Thymus (tissue), 11 donors: ENCODE measurements around the gene ZSWIM1. TPM values are rescaled to one million over a fixed set of nuclear protein-coding genes. Genes with fewer than 3 reads are reported as not detected.
"Not testable (repeated sequence)": the region's sequence is repeated elsewhere in the genome, so short reads cannot be mapped to it uniquely, and the experiment has no call there.

Experiments used
- DNase-seq, 9 donors: peaks; one replicate each; pipeline ENCODE4 v3.0.0-alpha.2; 2013; ENCODE audit warnings: low spot score in 9 of 9, low read depth in 6 of 9, missing footprints in 1 of 9
- H3K27ac ChIP-seq, 2 donors: one replicate each; pipeline ENCODE4 v1.5.1; 2013; ENCODE audit warnings: control low read depth in 1 of 2, low read depth in 1 of 2, low read length in 1 of 2, mild to moderate bottlenecking in 1 of 2, moderate library complexity in 1 of 2
- H3K27me3 ChIP-seq, 2 donors: one replicate each; pipeline ENCODE4 v1.5.1; 2013; ENCODE audit warnings: low read length in 1 of 2; ENCODE audit not compliant: control insufficient read depth in 2 of 2, insufficient read depth in 1 of 2
- H3K36me3 ChIP-seq, 2 donors: one replicate each; pipeline ENCODE4 v1.5.1; 2013; ENCODE audit warnings: low read length in 1 of 2, mild to moderate bottlenecking in 1 of 2, moderate library complexity in 1 of 2; ENCODE audit not compliant: control insufficient read depth in 2 of 2, insufficient read depth in 2 of 2
- H3K4me1 ChIP-seq, 2 donors: one replicate each; pipeline ENCODE4 v1.5.1; 2013; ENCODE audit warnings: low read length in 2 of 2; ENCODE audit not compliant: control insufficient read depth in 2 of 2, insufficient read depth in 2 of 2
- H3K4me3 ChIP-seq, 2 donors: one replicate each; pipeline ENCODE4 v1.5.1; 2013; ENCODE audit warnings: low read length in 2 of 2, control low read depth in 1 of 2, mild to moderate bottlenecking in 1 of 2
- H3K9me3 ChIP-seq, 2 donors: one replicate each; pipeline ENCODE4 v1.5.1; 2013; ENCODE audit warnings: low read length in 1 of 2, mild to moderate bottlenecking in 1 of 2; ENCODE audit not compliant: control insufficient read depth in 2 of 2, insufficient read depth in 1 of 2
- WGBS: extraction: QIAGEN DNeasy Blood & Tissue Kit; methylation state at CpG from one replicate; pipeline ENCODE4 v1.1.7; 2013; 5-methylcytosine and 5-hydroxymethylcytosine counted together
- polyA plus RNA-seq: library from polyadenylated mRNA; stranded (reverse); fragments of 200-250 nt; gene quantifications from one replicate; pipeline ENCODE4 v1.2.3, GENCODE V29; 2013
- total RNA-seq: library from RNA; stranded (reverse); fragments of 120-200 nt; gene quantifications from one replicate; pipeline ENCODE4 v1.2.4, GENCODE V29; 2013
- donor health status: healthy.

Gene ZSWIM1
- total and polyA plus RNA-seq, 2 donors: 5.7 TPM

DNA sequence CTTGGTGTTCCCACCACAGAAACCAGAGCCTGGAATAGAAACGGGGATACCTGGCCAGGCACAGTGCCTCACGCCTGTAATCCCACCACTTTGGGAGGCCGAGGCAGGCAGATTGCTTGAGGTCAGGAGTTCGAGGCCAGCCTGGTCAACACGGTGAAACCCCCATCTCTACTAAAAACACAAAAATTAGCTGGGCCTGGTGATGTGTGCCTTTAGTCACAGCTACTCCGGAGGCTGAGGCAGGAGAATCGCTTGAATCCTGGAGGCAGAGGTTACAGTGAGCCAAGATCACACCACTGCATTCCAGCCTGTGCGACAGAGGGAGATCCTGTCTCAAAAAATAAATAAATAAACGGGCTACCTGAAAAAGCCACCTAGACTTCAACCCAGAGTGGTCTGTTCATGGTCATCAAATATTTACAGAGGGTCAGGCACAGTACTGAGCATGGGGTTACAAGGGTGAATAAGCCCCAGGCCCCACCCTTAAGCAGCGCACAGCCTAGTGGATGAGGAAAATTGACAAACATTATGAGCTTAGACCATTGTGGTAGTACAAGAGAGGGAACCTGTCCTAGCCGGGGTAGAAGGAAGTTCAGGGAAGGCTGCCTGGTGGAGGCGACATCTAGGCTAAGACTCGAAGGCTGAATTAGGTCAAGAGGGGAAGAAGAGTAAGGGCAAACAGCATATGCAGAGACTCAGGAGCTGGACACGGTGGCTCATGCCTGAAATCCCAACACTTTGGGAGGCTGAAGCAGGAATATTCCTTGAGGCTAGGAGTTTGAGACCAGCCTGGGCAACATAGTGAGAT is 46.2 kb downstream of the ZSWIM1 start:
- Histone ChIP-seq H3K36me3 (no peaks in the 10 kb centered on the region), H3K27me3 (peaks cover 0 to 3% of the 10 kb centered on the region in 2 donors), H3K4me1 (peaks cover 0 to 3% of the 10 kb centered on the region in 2 donors), H3K27ac (no peak overlapping the region), H3K9me3 (no peaks in the 10 kb centered on the region), H3K4me3 (no peak overlapping the region)
- no peak for DNase-seq
- WGBS: 95% methylated on average over 14 of the region's 14 CpGs

DNA sequence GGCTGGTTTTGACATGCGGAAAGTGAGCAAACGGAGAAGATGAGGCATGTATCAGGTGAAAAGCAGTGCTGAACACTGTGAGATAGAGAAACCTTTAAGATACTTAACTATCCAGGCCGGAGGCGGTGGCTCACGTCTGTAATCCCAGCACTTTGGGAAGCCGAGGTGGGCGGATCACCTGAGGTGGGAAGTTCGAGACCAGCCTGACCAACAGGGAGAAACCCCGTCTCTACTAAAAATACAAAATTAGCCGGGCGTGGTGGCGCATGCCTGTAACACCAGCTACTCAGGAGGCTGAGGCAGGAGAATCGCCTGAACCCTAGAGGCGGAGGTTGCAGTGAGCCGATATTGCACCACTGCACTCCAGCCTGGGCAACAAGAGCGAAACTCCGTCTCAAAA is 50.7 kb downstream of the ZSWIM1 start:
- not testable (repeated sequence) for DNase-seq, H3K27ac ChIP-seq, H3K36me3 ChIP-seq, H3K9me3 ChIP-seq, H3K27me3 ChIP-seq, H3K4me3 ChIP-seq
- H3K4me1 ChIP-seq: peaks cover 4 to 16% of the 10 kb centered on the region in 2 donors
- WGBS: 98% methylated on average over 17 of the region's 17 CpGs

DNA sequence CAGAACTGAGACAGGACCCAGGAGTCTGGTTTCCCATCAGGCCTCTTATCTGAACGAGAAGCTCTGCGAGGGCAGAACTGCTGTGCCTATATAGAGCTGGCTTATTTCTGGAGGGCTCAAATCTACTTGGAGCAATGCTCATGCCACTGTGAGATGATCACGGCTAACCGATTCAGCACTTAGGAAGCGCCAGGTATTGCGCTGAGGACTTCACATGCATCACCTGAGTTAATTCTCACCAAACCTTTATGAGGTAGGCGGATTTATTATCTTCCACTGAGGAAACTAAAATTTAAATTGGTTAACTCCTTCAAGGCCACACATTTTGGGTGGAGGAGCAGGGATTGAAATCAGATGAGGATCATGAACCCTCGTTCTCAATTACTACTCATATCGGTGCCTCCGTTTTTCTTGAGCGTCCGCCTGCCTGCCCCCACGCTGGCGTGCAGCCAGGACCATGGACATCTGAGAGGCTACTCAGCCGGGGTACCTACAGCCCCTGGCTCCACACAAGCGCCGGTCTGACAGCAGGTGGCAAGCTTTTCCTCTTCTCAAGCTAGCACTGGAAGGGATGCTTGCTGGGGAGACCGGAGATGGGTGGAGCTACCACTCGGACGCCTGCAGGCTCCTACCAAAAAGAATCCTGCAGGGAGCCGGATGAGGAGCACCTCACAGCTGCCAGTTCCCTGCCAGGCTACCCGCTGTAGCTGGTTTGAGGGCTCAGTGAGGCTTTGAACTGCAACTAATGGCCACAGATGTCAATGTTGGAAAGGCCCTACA is 52.4 kb downstream of the ZSWIM1 start:
- peaks cover 15 to 17% of the 10 kb centered on the region in 2 donors for H3K36me3 ChIP-seq
- 32% methylated on average over 22 of the region's 22 CpGs for WGBS
- peaks cover 4 to 16% of the 10 kb centered on the region in 2 donors for H3K4me1 ChIP-seq
- H3K27me3 ChIP-seq: no peaks in the 10 kb centered on the region
- H3K9me3 ChIP-seq: no peaks in the 10 kb centered on the region
- peak overlapping the region; percentile 79 to 81 for H3K4me3 ChIP-seq
- H3K27ac ChIP-seq: peak overlapping the region; percentile 92 to 99
- peak in 6 of 9 donors; percentile 55 to 85 (median 66) for DNase-seq

DNA sequence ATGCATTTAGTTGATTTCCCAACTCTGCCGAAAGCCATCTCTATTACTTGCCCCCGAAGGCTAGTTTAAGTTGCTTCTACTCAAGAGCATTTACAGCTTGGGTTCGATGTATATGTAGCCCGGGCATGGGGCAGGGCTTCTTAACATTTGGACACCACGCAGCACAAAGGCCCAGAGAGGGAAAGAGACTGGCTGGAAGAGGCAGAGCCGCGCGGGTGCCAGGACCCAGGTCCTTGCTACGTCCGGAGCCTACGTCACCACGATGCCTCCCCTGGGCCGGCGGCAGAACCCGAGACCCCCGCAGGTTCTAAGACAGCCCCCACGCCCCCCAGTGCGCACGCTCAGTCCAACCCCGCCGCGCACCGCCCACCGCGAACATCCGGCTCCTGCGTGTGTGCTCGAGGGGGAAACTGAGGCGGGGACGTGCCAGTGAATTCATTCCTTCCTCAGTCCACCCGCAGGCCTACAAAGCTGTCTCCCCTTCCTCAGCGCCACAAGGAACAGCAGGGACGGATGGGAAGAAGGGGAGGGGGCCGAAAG is 53.1 kb downstream of the ZSWIM1 start:
- Histone ChIP-seq H3K27me3 (no peaks in the 10 kb centered on the region), H3K9me3 (no peaks in the 10 kb centered on the region), H3K36me3 (peaks cover 22 to 24% of the 10 kb centered on the region in 2 donors), H3K27ac (peak overlapping the region; percentile 92 to 99), H3K4me1 (peaks cover 4 to 16% of the 10 kb centered on the region in 2 donors), H3K4me3 (peak overlapping the region; percentile 79 to 81)
- DNase-seq: peak in 3 of 9 donors; percentile 62 to 75 (median 65)
- under 1% methylated on average over 34 of the region's 34 CpGs for WGBS

Other genes with a start within 250 kb of the ZSWIM1 start
- gene WFDC9, start 249.9 kb upstream of the ZSWIM1 start, total RNA-seq: not detected
- gene WFDC9, start 249.9 kb upstream of the ZSWIM1 start, polyA plus RNA-seq: not detected
- not detected for gene WFDC11, start 211.0 kb upstream of the ZSWIM1 start, total RNA-seq
- gene WFDC11, start 211.0 kb upstream of the ZSWIM1 start, polyA plus RNA-seq: 0.14 TPM
- gene WFDC13, start 179.2 kb upstream of the ZSWIM1 start, total RNA-seq: not detected
- 0.07 TPM for gene WFDC13, start 179.2 kb upstream of the ZSWIM1 start, polyA plus RNA-seq
- gene WFDC10B, start 176.2 kb upstream of the ZSWIM1 start, total RNA-seq: not detected
- gene WFDC10B, start 176.2 kb upstream of the ZSWIM1 start, polyA plus RNA-seq: 0.23 TPM
- not detected for gene SPINT4, start 158.9 kb upstream of the ZSWIM1 start, total RNA-seq
- gene SPINT4, start 158.9 kb upstream of the ZSWIM1 start, polyA plus RNA-seq: not detected
- gene WFDC3, start 89.3 kb upstream of the ZSWIM1 start, total RNA-seq: 0.61 TPM
- gene WFDC3, start 89.3 kb upstream of the ZSWIM1 start, polyA plus RNA-seq: 2.1 TPM
- gene DNTTIP1, start 89.3 kb upstream of the ZSWIM1 start, total RNA-seq: 27.9 TPM
- gene DNTTIP1, start 89.3 kb upstream of the ZSWIM1 start, polyA plus RNA-seq: 44.3 TPM
- 112 TPM for gene UBE2C, start 68.6 kb upstream of the ZSWIM1 start, total RNA-seq
- 25.1 TPM for gene UBE2C, start 68.6 kb upstream of the ZSWIM1 start, polyA plus RNA-seq
- 2.4 TPM for gene TNNC2, start 53.9 kb upstream of the ZSWIM1 start, total RNA-seq
- 12.6 TPM for gene TNNC2, start 53.9 kb upstream of the ZSWIM1 start, polyA plus RNA-seq
- 3.0 TPM for gene SNX21, start 47.4 kb upstream of the ZSWIM1 start, total RNA-seq
- gene SNX21, start 47.4 kb upstream of the ZSWIM1 start, polyA plus RNA-seq: 8.4 TPM
- gene ACOT8, start 23.8 kb upstream of the ZSWIM1 start, total RNA-seq: 32.0 TPM
- 30.1 TPM for gene ACOT8, start 23.8 kb upstream of the ZSWIM1 start, polyA plus RNA-seq
- 8.0 TPM for gene ZSWIM3, start 23.6 kb upstream of the ZSWIM1 start, total RNA-seq
- 4.4 TPM for gene ZSWIM3, start 23.6 kb upstream of the ZSWIM1 start, polyA plus RNA-seq
- gene SPATA25, start 6.4 kb downstream of the ZSWIM1 start, total RNA-seq: 3.1 TPM
- 5.1 TPM for gene SPATA25, start 6.4 kb downstream of the ZSWIM1 start, polyA plus RNA-seq
- gene NEURL2, start 10.0 kb downstream of the ZSWIM1 start, total RNA-seq: 8.1 TPM
- 51.4 TPM for gene NEURL2, start 10.0 kb downstream of the ZSWIM1 start, polyA plus RNA-seq
- 19.9 TPM for gene CTSA, start 10.1 kb downstream of the ZSWIM1 start, total RNA-seq
- 56.0 TPM for gene CTSA, start 10.1 kb downstream of the ZSWIM1 start, polyA plus RNA-seq
- gene PLTP, start 30.9 kb downstream of the ZSWIM1 start, total RNA-seq: 146 TPM
- gene PLTP, start 30.9 kb downstream of the ZSWIM1 start, polyA plus RNA-seq: 182 TPM
- gene PCIF1, start 53.5 kb downstream of the ZSWIM1 start, total RNA-seq: 13.9 TPM
- gene PCIF1, start 53.5 kb downstream of the ZSWIM1 start, polyA plus RNA-seq: 37.4 TPM
- 8.3 TPM for gene ZNF335, start 91.0 kb downstream of the ZSWIM1 start, total RNA-seq
- 16.5 TPM for gene ZNF335, start 91.0 kb downstream of the ZSWIM1 start, polyA plus RNA-seq
- 32.2 TPM for gene MMP9, start 127.7 kb downstream of the ZSWIM1 start, total RNA-seq
- 10.1 TPM for gene MMP9, start 127.7 kb downstream of the ZSWIM1 start, polyA plus RNA-seq
- gene SLC12A5, start 148.0 kb downstream of the ZSWIM1 start, total RNA-seq: 0.90 TPM
- gene SLC12A5, start 148.0 kb downstream of the ZSWIM1 start, polyA plus RNA-seq: 4.0 TPM
- 25.4 TPM for gene NCOA5, start 208.7 kb downstream of the ZSWIM1 start, total RNA-seq
- gene NCOA5, start 208.7 kb downstream of the ZSWIM1 start, polyA plus RNA-seq: 21.5 TPM
- gene CD40, start 237.1 kb downstream of the ZSWIM1 start, total RNA-seq: 22.8 TPM
- 30.6 TPM for gene CD40, start 237.1 kb downstream of the ZSWIM1 start, polyA plus RNA-seq